SK-N-SH treated with all-trans-retinoic acid at 6 μM for 48 hours (cell line): ENCODE data around the gene HHIPL1.

Source experiments
- ATAC-seq: fragments of 200-7000 bp; cut with Tn5 transposase; 3 replicates; pipeline ENCODE4 v1.9.1; 2020; ENCODE audit warnings: mild to moderate bottlenecking, moderate library complexity
- ARNTL ChIP-seq: fragments of 450-650 bp; formaldehyde crosslinking; IDR thresholded peaks from 2 replicates; pipeline ENCODE4 v1.5.0; 2020; ENCODE audit warnings: low read depth, mild to moderate bottlenecking, moderate library complexity, borderline replicate concordance
- BACH2 ChIP-seq: fragments of 250-450 bp; sonication (Bioruptor Pico); IDR thresholded peaks from 2 replicates; pipeline ENCODE4 v1.9.0; 2021; ENCODE audit warnings: mild to moderate bottlenecking, borderline replicate concordance
- CSDC2 ChIP-seq: fragments of 250-450 bp; sonication (Bioruptor Pico); IDR thresholded peaks from 2 replicates; pipeline ENCODE4 v1.5.0; 2020; ENCODE audit warnings: mild to moderate bottlenecking, moderate library complexity
- ESRRG ChIP-seq: fragments of 250-450 bp; sonication (Bioruptor Pico); IDR thresholded peaks from 2 replicates; pipeline ENCODE4 v1.6.1; 2021; ENCODE audit warnings: mild to moderate bottlenecking
- GLIS3 ChIP-seq: fragments of 250-450 bp; sonication (Bioruptor Pico); IDR thresholded peaks from 2 replicates; pipeline ENCODE4 v1.5.0; 2020; ENCODE audit warnings: mild to moderate bottlenecking, moderate library complexity
- ISL1 ChIP-seq: fragments of 250-450 bp; sonication (Bioruptor Pico); IDR thresholded peaks from 2 replicates; pipeline ENCODE4 v2.1.2; 2022; ENCODE audit warnings: mild to moderate bottlenecking, moderate library complexity
- OSR1 ChIP-seq: fragments of 250-450 bp; sonication (Bioruptor Pico); IDR thresholded peaks from 2 replicates; pipeline ENCODE4 v1.8.0; 2022; ENCODE audit warnings: moderate library complexity, mild to moderate bottlenecking, inconsistent platforms
- PPARA ChIP-seq: fragments of 250-450 bp; sonication (Bioruptor Pico); IDR thresholded peaks from 2 replicates; pipeline ENCODE4 v1.5.0; 2020; ENCODE audit warnings: mild to moderate bottlenecking, borderline replicate concordance
- RARB ChIP-seq: fragments of 250-450 bp; sonication (Bioruptor Pico); IDR thresholded peaks from 2 replicates; pipeline ENCODE4 v1.8.0; 2021; ENCODE audit warnings: mild to moderate bottlenecking, moderate library complexity
- SNAI2 ChIP-seq: fragments of 250-450 bp; sonication (Bioruptor Pico); IDR thresholded peaks from 2 replicates; pipeline ENCODE4 v1.5.0; 2020; ENCODE audit warnings: mild to moderate bottlenecking, moderate library complexity
- TCF4 ChIP-seq: fragments of 250-450 bp; sonication (Bioruptor Pico); IDR thresholded peaks from 2 replicates; pipeline ENCODE4 v1.8.0; 2021; ENCODE audit warnings: mild to moderate bottlenecking, moderate library complexity, borderline replicate concordance
- TOX ChIP-seq: fragments of 250-450 bp; sonication (Bioruptor Pico); IDR thresholded peaks from 2 replicates; pipeline ENCODE4 v1.8.0; 2021; ENCODE audit warnings: mild to moderate bottlenecking, moderate library complexity, borderline replicate concordance
- ZFP3 ChIP-seq: fragments of 250-450 bp; sonication (Bioruptor Pico); IDR thresholded peaks from 2 replicates; pipeline ENCODE4 v1.5.0; 2020; ENCODE audit warnings: mild to moderate bottlenecking, moderate library complexity
- ZFP30 ChIP-seq: fragments of 450-650 bp; formaldehyde crosslinking; IDR thresholded peaks from 2 replicates; pipeline ENCODE4 v1.5.0; 2022; ENCODE audit warnings: mild to moderate bottlenecking, moderate library complexity
- ZNF565 ChIP-seq: fragments of 450-650 bp; formaldehyde crosslinking; conservative IDR thresholded peaks from 2 replicates; pipeline ENCODE4 v1.5.0; 2020; ENCODE audit warnings: low read depth, mild to moderate bottlenecking, moderate library complexity
- ZNF70 ChIP-seq: fragments of 450-650 bp; formaldehyde crosslinking; IDR thresholded peaks from 2 replicates; pipeline ENCODE4 v1.5.0; 2020; ENCODE audit warnings: mild to moderate bottlenecking, moderate library complexity
- ZNF8 ChIP-seq: fragments of 450-650 bp; formaldehyde crosslinking; IDR thresholded peaks from 2 replicates; pipeline ENCODE4 v1.5.0; 2020; ENCODE audit warnings: mild to moderate bottlenecking, moderate library complexity
- TF ChIP-seq, protein P1 (sequence below): fragments of 250-450 bp; sonication (Bioruptor Pico); IDR thresholded peaks from 2 replicates; pipeline ENCODE4 v1.8.0; 2020; ENCODE audit warnings: mild to moderate bottlenecking, moderate library complexity, borderline replicate concordance
- TF ChIP-seq, protein P2 (sequence below): fragments of 250-450 bp; sonication (Bioruptor Pico); IDR thresholded peaks from 2 replicates; pipeline ENCODE4 v1.5.0; 2020; ENCODE audit warnings: mild to moderate bottlenecking, moderate library complexity
- TF ChIP-seq, protein P3 (sequence below): fragments of 250-450 bp; sonication (Bioruptor Pico); IDR thresholded peaks from 2 replicates; pipeline ENCODE4 v1.8.0; 2021; ENCODE audit warnings: low read depth, mild to moderate bottlenecking, moderate library complexity, borderline replicate concordance
- TF ChIP-seq, protein P4 (sequence below): fragments of 250-450 bp; sonication (Bioruptor Pico); IDR thresholded peaks from 2 replicates; pipeline ENCODE4 v1.5.1; 2021; ENCODE audit warnings: mild to moderate bottlenecking, moderate library complexity

HHIPL1 gene

DNA sequence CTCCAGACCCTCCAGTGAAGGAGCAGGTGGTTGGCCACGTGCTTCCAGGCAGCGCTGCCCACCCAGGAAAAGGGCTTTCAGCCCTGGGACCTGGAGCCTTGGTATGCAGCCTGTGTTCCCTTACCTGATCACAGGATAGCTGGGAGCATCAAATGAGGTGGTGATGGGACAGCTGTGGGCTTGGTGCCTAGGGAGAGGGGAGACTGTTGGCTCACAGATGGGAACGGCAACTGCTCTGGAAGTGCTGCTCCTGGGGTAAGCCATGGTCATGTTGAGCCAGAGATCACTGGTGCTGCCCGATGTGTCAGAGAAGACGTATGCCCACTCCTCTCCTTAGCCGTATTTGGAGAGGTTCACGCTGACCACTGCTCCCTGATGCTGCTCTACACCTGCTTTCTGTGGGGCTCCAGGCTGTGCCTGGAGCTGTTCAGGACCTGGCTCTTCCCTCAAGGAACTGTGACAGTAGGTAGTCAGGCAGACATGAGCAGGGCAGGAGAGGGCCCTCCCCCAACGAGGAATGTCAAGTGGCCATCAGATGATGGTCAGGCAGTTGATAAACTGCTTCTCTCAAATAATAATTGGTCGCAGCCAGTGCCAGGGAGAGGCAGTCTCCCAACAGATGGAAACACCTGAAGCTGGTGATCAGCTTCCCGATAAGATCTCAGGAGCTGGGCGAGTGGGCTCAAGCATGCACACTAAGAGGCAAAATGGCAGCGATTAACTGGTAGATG, 36.3 kb downstream of the HHIPL1 start:
- TF ChIP-seq ZNF70 (CRISPR knock-in tag) (no peak), ZNF565 (CRISPR knock-in tag) (no peak), ARNTL (CRISPR knock-in tag) (no peak), SNAI2 (CRISPR knock-in tag) (no peak), RARB (CRISPR knock-in tag) (no peak), PPARA (CRISPR knock-in tag) (no peak), ZNF8 (CRISPR knock-in tag) (no peak), ZFP30 (CRISPR knock-in tag) (no peak), BACH2 (no peak), ISL1 (CRISPR knock-in tag) (no peak), TOX (CRISPR knock-in tag) (no peak), GLIS3 (CRISPR knock-in tag) (no peak), TCF4 (no peak), OSR1 (no peak)
- TF ChIP-seq, protein P1, sequence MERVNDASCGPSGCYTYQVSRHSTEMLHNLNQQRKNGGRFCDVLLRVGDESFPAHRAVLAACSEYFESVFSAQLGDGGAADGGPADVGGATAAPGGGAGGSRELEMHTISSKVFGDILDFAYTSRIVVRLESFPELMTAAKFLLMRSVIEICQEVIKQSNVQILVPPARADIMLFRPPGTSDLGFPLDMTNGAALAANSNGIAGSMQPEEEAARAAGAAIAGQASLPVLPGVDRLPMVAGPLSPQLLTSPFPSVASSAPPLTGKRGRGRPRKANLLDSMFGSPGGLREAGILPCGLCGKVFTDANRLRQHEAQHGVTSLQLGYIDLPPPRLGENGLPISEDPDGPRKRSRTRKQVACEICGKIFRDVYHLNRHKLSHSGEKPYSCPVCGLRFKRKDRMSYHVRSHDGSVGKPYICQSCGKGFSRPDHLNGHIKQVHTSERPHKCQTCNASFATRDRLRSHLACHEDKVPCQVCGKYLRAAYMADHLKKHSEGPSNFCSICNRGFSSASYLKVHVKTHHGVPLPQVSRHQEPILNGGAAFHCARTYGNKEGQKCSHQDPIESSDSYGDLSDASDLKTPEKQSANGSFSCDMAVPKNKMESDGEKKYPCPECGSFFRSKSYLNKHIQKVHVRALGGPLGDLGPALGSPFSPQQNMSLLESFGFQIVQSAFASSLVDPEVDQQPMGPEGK (CRISPR knock-in tag), result no peak
- TF ChIP-seq, protein P2, sequence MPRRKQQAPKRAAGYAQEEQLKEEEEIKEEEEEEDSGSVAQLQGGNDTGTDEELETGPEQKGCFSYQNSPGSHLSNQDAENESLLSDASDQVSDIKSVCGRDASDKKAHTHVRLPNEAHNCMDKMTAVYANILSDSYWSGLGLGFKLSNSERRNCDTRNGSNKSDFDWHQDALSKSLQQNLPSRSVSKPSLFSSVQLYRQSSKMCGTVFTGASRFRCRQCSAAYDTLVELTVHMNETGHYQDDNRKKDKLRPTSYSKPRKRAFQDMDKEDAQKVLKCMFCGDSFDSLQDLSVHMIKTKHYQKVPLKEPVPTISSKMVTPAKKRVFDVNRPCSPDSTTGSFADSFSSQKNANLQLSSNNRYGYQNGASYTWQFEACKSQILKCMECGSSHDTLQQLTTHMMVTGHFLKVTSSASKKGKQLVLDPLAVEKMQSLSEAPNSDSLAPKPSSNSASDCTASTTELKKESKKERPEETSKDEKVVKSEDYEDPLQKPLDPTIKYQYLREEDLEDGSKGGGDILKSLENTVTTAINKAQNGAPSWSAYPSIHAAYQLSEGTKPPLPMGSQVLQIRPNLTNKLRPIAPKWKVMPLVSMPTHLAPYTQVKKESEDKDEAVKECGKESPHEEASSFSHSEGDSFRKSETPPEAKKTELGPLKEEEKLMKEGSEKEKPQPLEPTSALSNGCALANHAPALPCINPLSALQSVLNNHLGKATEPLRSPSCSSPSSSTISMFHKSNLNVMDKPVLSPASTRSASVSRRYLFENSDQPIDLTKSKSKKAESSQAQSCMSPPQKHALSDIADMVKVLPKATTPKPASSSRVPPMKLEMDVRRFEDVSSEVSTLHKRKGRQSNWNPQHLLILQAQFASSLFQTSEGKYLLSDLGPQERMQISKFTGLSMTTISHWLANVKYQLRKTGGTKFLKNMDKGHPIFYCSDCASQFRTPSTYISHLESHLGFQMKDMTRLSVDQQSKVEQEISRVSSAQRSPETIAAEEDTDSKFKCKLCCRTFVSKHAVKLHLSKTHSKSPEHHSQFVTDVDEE (CRISPR knock-in tag), result no peak
- no peak for ATAC-seq

DNA sequence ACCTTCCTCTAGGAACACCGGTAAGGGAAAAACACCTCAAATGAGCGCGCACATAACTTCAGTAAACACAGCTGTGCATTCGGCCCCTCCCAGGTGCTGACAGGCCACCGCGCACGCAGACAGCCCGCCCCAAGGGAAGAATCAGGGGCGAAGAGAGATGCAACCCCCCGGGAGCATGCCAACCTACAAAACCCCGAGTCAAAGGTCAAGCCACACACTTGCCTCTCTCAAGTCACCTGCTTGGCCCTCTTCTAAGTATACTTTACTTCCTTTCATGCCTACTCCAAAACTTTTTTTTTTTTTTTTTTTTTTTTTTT, 36.9 kb downstream of the HHIPL1 start:
- no peak for ATAC-seq
- TF ChIP-seq PPARA (CRISPR knock-in tag), result no peak
- no peak for TF ChIP-seq ZNF70 (CRISPR knock-in tag)
- no peak for TF ChIP-seq ZFP3 (CRISPR knock-in tag)
- no peak for TF ChIP-seq ESRRG
- TF ChIP-seq TOX (CRISPR knock-in tag), result no peak
- TF ChIP-seq, protein P3, sequence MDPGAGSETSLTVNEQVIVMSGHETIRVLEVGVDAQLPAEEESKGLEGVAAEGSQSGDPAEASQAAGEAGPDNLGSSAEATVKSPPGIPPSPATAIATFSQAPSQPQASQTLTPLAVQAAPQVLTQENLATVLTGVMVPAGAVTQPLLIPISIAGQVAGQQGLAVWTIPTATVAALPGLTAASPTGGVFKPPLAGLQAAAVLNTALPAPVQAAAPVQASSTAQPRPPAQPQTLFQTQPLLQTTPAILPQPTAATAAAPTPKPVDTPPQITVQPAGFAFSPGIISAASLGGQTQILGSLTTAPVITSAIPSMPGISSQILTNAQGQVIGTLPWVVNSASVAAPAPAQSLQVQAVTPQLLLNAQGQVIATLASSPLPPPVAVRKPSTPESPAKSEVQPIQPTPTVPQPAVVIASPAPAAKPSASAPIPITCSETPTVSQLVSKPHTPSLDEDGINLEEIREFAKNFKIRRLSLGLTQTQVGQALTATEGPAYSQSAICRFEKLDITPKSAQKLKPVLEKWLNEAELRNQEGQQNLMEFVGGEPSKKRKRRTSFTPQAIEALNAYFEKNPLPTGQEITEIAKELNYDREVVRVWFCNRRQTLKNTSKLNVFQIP (CRISPR knock-in tag), result no peak
- no peak for TF ChIP-seq CSDC2 (CRISPR knock-in tag)

DNA sequence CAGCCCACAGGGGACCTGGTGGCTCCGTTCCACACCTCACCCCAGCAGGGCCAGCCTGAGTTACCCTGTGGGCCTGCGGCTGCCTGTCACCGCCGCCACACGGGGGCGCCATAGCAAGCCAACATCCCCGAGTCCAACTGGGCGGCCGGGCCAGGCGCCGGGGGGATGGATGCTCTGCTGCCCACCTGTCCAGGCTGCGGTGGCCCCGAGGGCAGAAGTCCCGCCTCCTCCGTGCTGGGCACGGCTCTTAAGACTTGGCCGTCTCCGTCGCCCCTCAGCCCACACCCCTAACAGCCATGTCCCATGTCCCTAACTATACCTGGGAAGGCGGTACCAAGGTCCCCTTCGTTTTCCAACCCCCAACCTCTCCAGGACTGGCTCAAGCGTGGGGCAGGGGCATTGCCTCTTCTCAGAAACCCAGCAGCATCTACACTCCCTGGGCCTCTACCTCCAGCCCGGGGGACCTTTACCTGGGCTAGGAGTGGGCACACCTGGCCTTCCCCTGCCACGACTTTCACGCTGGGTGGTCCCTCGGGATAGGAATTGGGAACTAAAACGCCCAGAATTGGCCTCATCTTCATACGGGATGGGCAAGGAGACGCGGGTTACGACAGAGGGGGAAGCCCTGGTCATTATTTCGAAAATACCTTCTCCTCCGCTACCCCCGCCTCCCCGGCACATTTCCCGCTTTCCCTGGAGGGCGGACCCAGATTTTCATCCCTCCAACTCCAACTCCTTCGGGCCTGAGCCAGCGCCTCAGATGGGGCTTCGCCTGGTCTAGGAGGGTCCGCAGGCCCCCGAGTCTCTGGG, 38.1 kb downstream of the HHIPL1 start:
- ATAC-seq, result peak; percentile 83
- TF ChIP-seq ZNF8 (CRISPR knock-in tag) (no peak), ARNTL (CRISPR knock-in tag) (no peak), BACH2 (no peak), PPARA (CRISPR knock-in tag) (no peak), CSDC2 (CRISPR knock-in tag) (no peak)
- TF ChIP-seq, protein P2 (CRISPR knock-in tag), result no peak
- TF ChIP-seq, protein P4, sequence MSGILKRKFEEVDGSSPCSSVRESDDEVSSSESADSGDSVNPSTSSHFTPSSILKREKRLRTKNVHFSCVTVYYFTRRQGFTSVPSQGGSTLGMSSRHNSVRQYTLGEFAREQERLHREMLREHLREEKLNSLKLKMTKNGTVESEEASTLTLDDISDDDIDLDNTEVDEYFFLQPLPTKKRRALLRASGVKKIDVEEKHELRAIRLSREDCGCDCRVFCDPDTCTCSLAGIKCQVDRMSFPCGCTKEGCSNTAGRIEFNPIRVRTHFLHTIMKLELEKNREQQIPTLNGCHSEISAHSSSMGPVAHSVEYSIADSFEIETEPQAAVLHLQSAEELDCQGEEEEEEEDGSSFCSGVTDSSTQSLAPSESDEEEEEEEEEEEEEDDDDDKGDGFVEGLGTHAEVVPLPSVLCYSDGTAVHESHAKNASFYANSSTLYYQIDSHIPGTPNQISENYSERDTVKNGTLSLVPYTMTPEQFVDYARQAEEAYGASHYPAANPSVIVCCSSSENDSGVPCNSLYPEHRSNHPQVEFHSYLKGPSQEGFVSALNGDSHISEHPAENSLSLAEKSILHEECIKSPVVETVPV, result no peak
